GM10847 (cell line): ENCODE measurements around the gene INTS1.

Source experiments
- POLR2A ChIP-seq: IDR thresholded peaks from 2 replicates; pipeline ENCODE4 v1.6.1; 2011; ENCODE audit not compliant: insufficient read length; ENCODE audit errors: extremely low read depth

INTS1 gene

DNA sequence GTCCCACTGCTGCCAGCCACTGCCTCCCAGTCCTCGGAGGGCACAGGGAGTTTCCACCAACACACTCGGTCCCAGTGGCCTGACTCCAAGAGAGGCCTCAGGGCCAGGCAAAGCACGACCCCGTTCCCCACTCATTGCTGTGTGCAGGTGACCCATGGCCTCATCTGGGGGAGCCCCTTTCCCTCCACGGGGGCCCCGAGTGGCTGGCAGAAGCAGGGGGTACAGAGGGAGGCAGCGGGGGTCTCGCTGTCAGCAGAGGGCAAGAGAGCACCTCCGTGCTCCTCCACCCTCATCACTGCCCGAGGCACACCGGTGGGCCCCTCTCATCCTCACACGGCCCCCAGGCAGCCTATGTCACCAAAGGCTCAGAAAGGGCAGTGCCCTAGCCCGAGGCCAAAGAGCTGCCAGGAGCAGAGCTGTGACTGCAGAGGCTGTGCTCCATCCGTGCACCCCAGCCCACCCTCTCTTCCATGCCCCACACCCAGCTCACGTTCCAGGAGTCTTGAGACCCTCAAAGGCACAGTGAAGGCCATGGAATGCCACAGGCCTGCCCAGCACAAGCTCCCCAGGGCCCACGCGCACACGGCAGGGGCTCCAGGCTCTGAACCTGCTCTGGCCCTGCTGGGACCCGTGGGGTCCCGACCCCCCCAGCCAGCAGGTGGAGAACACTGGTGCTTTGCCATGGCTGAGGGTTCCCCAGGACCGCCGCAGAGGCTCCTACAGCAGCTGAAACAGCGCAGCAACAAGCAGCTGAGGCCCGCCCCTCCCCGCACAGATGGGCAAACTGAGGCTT, 70.9 kb downstream of the INTS1 start:
- no peak for TF ChIP-seq POLR2A

DNA sequence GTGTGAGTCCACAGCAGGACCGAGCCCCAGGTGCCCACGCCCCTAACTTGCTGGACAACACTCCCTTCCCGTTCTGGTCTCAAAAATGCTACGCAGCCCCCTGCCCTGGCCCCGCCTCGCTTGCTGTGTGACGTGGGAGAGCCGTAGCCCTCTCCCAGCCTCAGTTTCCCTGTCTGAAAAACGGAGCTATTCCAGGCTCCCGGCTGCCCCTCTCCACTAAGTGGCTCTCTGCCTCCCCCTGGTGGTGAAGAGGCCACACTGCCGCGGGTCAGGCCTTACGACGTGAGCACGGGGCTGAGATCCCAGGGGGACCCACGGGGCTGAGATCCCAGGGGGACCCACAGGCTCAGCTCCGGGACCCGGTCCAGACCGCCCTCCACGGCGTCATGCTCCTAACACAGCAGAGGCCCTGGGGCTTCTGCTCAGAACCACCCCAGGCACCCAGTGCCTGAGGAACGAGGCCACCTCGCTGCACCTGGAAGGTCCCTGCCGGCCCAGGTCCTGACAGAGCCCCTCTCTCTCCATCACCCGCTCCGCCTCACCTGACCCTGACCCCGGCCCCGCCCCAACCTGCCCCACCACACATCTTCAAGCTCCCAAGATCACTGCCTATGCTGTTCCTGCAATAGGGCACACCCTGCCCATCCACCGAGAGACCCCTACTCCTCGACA, 71.6 kb downstream of the INTS1 start:
- no peak for TF ChIP-seq POLR2A

DNA sequence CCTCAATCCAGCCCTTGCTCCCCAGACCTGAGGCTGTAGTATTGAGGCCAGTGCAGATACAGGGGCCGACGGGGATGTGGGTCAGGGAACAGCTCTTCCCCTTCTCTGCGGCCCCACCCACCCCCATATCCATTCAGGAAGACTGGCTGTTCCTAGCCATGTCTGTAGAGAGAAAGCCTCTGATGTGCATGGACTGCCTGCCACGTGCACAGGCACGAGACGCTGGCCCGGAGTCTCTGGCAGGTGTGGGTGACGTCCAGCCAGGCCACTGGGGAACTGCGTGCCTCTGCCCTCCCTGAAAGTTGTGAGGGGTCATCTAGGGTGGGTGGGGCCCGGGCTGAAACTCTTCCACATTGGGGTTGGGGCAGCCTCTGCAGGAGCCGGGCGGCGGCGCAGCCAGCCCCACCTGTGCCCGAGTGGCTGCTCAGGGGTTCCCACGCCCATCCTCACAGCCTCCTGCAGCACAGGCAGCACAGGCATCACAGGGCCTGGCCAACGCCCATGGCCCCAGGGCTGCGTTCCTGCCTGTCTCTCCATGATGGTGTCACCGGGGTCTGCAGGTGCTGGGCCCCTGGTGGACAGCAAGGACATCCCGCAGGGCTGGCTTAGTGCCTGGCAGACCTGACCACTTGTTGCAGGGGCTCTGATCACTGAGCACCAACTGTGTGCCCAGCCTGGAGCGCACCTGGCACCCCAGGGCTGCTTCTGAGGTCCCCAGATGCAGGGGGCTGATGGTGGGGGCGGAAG, 72.4 kb downstream of the INTS1 start:
- no peak for TF ChIP-seq POLR2A

DNA sequence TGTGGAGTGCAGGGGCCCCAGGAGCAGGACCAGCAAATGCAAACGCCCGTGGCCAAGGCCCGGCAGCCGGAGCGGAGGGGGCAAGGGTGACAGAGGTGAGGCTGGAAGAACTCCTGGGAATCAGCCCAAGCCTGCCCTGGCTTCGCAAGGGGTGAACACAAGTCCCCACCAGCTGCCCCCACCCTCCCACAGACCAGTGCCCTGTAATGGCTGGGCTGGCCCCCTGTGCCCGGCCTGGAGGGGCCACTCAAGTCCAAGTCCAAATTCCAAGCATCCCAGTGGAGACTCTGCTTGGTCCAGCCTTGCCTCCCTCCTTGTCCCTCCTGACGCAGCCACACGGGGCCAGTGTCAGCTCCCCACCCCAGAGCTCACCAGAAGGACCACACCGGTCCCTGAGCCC, 73.0 kb downstream of the INTS1 start:
- TF ChIP-seq POLR2A, result no peak

DNA sequence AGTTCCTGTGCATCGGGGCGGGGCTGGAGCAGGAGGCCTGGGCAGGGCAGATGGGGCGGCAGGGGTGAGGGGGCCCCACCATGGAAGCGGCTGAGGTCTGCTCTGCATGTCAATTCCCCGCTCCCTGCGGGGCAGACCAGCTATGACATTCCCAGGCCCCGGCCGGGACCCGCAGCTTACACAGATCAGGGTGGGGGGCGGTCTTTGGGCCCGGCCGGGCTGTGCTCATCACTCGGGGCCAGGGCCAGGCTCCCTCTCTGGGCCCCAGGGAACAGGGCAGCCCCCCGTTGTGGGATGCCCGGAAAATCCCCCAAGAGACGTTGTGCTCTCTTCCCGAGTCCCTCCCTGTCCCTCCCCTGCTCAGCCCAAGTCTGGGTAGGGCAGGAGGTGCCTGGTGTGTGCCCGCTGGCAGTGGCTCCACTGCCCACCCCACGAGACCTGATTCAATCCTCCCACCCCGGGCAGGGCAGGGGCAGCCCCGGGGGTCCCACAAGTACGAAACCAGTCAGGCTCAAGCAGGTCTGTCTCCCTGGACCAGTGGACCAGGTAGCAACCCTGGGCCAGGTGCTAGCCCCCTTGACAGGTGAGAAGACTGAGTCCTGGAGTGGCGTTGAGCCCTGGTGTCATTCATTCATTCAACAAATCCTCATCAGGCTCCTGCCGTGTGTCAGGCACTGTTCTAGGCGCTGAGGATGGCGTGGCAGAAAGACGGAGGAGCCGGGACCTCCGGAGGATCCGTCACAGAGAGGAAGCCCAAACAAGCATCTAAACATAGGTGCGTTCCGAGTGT, 73.9 kb downstream of the INTS1 start:
- no peak for TF ChIP-seq POLR2A

DNA sequence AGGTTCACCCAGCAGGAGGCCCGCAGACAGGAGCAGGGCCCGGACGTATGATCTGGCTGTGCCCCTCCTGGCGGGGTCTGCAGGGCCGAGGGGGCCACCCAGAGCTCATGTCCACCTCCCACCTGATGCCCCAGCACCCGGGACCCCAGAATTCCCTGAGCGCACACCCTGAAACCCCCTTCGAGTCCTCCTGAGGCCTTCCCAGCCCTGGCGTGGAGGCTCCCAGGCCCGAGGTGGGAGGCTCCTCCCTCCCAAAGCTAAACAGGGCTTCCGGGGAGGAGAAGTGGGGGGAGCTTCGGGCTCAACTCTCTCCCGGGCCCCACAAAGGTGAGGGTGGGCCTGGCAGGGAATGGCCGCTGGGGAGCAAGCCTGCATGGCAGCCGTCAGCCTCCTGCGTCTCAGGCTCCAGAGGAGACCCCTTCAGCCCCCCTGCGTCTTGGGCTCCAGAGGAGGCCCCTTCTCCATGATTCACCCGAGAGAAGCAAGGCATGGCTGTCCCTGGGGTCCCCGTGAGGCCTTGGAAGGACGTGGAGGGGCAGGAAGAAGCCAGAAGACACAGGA, 75.2 kb downstream of the INTS1 start:
- TF ChIP-seq POLR2A, result no peak

DNA sequence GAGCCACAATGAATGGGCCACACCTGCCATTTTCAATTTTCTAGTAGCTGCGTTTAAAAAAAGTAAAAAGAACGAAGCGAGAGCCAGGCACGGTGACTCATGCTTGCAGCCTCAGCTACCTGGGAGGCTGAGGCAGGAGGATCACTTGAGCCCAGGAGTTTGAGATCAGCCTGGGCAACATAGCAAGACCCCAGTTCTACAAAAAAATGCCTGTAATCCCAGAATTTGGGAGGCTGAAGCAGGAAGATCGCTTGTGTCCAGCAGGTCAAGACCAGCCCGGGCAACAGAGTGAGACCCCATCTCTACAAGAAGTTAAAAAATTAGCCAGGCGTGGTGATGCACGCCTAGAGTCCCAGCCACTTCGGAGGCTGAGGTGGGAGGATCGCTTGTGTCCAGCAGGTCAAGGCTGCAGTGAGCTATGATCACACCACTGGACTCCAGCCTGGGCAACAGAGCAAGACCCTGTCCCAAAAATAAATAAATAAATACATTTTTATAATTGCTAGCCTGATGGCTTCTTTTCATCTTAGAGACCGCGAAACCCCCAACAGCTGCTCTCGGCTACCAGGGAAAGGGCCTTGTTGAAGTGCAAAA, 77.0 kb downstream of the INTS1 start:
- TF ChIP-seq POLR2A, result no peak

DNA sequence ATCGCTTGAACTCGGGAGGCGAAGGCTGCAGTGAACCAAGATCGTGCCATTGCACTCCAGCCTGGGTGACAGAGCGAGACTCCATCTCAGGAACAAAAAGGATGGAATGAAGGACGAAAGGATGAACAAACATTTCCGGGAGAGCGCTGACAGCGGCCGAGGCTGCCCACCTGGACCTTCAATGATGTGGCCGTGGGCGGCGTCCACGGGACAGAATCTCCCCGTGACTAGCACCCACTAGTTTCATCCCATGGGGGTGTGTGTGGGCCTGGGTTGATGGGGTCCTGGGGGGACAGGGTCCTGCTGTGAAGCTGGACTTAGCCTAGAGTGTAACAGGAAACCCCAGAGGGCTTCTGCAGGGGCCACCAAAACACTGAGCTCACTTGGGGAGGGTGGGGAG, 77.7 kb downstream of the INTS1 start:
- TF ChIP-seq POLR2A, result no peak

DNA sequence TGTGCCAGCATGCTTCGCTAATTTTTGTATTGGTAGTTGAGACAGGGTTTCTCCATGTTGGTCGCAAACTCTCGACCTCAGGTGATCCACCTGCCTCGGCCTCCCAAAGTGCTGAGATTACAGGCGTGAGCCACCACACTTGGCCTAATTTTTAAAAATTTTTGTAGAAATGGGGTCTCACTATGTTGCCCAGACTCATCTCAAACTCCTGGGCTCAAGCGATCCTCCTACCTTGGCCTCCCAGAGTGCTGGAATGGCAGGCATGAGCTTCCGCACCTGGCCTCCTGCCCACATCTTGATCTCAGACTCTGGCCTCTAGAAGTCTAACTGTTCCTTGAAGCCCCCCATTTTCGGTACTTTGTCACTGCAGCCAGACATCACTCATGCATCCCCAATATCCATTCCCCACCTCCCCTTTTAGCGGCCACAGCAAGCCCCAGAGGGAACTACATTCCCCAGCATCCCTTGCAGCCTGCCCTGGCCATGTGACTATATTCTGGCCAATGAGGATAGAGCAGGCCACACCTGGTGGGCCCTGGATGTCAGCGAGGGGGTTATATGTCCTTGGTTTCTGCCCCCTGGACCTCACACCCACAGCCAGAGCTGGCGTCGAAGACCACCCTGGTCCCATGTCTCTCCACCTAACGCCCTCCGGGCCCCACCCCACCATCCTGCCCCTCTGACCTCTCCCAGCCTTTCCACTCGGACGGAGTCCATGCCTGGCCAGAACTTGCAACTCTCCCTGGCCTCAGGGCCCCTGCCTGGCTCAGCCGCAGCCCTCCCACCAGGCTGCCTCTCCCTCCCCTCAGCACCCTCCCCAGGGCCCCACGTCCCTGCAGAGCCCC, 78.7 kb downstream of the INTS1 start:
- no peak for TF ChIP-seq POLR2A

DNA sequence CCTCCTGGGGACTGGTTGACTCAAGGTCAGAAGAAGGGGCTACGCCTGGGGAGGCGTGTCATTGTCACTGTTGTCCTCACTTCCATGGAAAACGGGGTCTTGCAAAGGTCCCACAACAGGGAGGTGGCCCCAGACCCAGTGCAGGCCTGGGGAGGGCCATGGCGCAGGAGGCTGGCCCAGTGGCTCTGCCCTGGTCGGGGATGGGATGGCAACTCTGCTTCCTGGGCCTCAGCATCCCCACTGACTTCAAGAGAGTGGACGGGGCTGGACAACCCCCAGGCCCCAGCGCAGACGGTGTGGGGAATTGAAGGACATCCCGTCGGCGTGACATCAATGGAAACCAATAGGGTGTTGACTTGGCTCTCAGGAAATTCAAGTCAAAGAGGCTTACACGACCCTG, 80.1 kb downstream of the INTS1 start:
- TF ChIP-seq POLR2A, result no peak

DNA sequence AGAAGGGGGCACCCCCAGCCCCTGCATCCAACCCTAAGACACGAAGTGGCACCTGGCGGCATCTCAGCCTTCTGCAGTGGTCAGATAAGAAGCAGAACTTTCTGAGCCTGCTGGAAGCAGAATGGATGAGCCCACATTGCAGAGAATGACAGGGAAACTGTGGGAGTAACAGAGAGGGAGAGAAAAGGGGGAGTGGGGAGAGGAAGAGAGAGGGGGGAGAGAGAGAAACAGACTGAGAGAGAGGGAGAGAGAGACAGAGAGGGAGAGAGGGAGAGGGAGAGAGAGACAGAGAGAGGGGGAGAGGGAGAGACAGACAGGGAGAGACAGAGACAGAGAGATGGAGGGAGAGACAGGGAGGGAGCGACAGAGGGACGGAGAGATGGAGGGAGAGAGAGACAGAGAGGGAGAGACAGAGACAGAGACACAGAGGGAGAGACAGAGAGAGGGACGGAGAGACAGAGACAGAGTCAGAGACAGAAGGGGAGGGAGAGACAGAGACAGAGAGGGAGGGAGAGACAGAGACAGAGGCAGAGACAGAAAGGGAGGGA, 80.9 kb downstream of the INTS1 start:
- TF ChIP-seq POLR2A, result no peak

DNA sequence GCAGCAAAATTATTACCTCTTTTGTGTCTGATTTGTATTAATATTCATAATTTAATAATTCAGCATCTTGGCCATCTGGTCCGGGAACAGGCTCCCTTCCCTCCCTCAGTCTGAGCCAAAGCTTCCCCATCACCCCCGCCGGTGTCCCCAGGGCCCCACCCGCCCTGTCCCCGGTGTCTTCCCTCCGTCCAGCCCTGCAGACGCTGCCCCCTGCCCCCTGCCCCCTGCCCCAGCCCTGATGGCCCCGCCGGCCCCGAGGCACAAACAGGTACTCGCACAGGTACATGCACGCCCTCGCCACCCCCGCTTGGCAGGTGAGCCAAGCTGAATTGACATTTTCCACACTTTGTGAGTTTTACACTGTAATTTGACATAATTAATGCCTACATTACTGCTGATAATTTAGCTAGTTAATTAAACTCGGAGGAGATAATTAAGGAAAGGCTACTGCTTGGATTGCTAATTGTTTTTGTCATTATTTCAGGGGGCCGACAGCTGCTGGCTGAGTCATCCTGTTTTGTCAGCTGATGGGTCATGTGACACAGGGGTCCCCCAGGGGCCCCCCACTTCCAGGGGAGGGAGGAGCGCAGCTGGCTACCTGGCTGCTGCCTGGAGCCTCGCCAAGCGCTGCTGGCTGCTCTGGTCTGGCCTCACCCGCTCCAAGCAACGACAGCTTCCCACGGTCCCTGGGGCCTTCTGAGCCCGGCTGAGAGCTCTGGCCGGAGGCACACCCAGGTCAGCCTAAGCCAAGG, 81.5 kb downstream of the INTS1 start:
- no peak for TF ChIP-seq POLR2A

DNA sequence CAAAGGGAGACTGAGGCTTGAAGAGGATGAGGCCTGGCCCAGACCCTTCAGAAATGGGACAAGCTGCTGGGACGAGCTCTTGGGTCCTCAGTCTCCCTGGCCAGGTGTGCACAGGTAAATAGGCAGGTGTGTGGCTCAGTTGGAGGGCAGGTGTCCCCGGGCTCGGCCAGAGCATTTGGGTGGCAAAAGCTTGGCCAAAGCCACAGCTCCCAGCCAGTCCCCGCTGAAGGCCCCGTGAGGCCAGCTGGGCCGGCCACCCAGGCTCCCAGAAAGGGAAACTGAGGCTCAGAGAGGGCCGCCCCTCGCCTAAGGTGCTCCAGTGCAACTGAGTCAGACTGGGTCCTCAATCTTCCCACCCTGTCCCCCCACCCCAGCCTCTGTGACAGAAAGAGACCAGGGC, 82.2 kb downstream of the INTS1 start:
- TF ChIP-seq POLR2A, result no peak
